HEK293 (cell line): ENCODE measurements around the gene FMO1.

Experiments used
- REPIN1 ChIP-seq: fragments of 450-650 bp; formaldehyde crosslinking; IDR thresholded peaks from 2 replicates; pipeline ENCODE4 v1.5.1; 2017; ENCODE audit warnings: missing biosample characterization, missing genetic modification characterization, low read depth
- ZBTB20 ChIP-seq: fragments of 450-650 bp; formaldehyde crosslinking; IDR thresholded peaks from 2 replicates; pipeline ENCODE4 v1.5.1; 2016; ENCODE audit warnings: missing biosample characterization, missing genetic modification characterization
- ZNF121 ChIP-seq: fragments of 450-650 bp; formaldehyde crosslinking; IDR thresholded peaks from 2 replicates; pipeline ENCODE4 v1.5.1; 2016; ENCODE audit warnings: missing biosample characterization, missing genetic modification characterization
- TF ChIP-seq, protein P1 (sequence below): fragments of 450-650 bp; formaldehyde crosslinking; IDR thresholded peaks from 2 replicates; pipeline ENCODE4 v1.5.1; 2016; ENCODE audit warnings: missing biosample characterization, missing genetic modification characterization
- TF ChIP-seq, protein P2 (sequence below): fragments of 450-650 bp; formaldehyde crosslinking; IDR thresholded peaks from 2 replicates; pipeline ENCODE4; 2016; ENCODE audit warnings: missing biosample characterization, missing genetic modification characterization

DNA sequence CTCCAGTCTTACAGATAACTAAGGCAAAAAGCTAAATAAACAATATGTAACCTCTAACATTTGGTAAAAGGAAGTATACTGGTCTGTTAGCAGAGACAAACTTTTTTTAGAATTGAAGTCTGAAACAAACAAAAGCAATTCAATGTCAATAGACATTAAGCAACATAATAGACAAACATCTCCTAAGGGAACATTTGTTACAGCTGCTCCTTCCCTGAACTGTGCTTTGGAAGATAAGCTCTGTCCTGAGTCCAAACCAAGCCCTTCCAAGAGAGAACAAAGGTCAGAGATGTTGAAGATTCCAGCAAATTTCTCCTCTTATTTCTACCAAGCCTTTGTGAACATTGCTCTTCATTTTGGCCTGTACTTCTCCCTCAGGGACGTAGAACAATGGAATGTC, 37.9 kb upstream of the FMO1 start:
- TF ChIP-seq, protein P1, sequence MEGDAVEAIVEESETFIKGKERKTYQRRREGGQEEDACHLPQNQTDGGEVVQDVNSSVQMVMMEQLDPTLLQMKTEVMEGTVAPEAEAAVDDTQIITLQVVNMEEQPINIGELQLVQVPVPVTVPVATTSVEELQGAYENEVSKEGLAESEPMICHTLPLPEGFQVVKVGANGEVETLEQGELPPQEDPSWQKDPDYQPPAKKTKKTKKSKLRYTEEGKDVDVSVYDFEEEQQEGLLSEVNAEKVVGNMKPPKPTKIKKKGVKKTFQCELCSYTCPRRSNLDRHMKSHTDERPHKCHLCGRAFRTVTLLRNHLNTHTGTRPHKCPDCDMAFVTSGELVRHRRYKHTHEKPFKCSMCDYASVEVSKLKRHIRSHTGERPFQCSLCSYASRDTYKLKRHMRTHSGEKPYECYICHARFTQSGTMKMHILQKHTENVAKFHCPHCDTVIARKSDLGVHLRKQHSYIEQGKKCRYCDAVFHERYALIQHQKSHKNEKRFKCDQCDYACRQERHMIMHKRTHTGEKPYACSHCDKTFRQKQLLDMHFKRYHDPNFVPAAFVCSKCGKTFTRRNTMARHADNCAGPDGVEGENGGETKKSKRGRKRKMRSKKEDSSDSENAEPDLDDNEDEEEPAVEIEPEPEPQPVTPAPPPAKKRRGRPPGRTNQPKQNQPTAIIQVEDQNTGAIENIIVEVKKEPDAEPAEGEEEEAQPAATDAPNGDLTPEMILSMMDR (tag by site-specific recombination) = no peak
- TF ChIP-seq ZNF121 (tag by site-specific recombination) (no peak), REPIN1 (tag by site-specific recombination) (no peak), ZBTB20 (tag by site-specific recombination) (no peak)
- TF ChIP-seq, protein P2, sequence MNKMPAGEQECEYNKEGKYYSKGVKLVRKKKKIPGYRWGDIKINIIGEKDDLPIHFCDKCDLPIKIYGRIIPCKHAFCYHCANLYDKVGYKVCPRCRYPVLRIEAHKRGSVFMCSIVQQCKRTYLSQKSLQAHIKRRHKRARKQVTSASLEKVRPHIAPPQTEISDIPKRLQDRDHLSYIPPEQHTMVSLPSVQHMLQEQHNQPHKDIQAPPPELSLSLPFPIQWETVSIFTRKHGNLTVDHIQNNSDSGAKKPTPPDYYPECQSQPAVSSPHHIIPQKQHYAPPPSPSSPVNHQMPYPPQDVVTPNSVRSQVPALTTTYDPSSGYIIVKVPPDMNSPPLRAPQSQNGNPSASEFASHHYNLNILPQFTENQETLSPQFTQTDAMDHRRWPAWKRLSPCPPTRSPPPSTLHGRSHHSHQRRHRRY (tag by site-specific recombination) = no peak
